ENCODE data around the gene TRAM2.
"Not testable (repeated sequence)": the region's sequence is repeated elsewhere in the genome, so short reads cannot be mapped to it uniquely, and the experiment has no call there.

The TRAM2 gene

DNA sequence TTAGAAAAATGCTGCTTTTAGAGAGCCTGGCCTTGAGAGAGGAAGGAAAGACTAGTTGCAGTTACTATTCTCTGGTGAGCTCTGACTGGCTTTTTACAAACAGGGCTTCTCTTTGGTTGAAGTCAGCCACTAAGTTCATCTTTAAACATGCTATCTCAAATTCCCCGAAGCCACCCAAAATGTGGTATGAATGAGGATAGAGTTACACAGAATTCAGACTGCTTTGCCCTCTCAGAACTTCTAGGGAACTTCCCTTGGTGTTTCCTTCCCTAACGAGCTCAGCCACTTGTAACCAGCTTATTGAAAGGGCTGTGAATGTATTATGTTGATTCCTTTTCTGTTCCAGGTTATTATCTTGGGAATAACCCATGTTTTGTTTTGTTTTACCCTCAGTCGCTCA lies 83.2 kb downstream of the TRAM2 start:
- DNase-seq (ENCODE audit: insufficient read length, low spot score) = no peak
- TF ChIP-seq POLR2A (IDR thresholded peaks at IDR 0.05; ENCODE audit: low read depth, low read length) = no peak
- no peak for FAIRE-seq

DNA sequence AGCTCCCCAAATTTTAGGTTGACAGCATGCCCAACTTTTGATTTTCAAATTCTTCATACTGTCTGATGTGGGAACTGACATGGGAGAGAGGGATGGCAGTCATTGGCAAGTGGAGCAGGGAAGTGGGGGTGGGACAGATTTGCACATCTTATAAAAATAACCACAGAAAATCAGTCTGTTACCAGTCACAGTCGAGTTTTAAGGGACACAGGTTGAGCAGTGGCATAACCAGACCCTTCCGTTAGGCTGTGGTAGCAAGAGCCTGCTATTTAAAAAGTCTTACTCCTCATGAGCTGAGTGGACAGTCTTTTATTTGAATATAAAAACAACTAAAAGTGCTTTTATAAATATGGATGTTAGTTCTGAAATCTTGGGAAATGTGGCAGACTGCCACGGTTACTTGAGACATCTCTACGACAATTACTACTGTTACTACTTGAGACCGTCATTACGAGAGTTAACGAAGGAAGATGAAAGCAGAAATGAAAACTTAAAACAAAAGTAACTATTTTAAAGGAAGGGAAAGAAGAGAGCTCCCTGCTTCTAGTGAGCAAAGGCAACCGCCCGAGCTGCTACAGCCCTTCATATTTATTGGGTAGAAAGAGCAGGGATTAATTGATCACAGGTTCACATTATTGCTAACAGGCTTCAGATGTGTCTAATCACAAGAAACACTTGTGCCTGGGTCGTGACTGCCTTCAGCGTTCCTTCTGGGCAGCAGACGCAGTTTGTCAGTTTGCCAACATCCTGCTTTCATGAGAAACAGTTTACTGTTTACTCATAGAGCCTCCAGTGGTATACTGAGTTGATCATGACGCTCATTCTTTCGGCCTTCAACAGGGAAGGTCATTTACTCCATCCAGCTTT lies 85.4 kb downstream of the TRAM2 start:
- DNase-seq (ENCODE audit: insufficient read length, low spot score) (no peak), FAIRE-seq (no peak)
- TF ChIP-seq POLR2A (IDR thresholded peaks at IDR 0.05; ENCODE audit: low read depth, low read length) = no peak

DNA sequence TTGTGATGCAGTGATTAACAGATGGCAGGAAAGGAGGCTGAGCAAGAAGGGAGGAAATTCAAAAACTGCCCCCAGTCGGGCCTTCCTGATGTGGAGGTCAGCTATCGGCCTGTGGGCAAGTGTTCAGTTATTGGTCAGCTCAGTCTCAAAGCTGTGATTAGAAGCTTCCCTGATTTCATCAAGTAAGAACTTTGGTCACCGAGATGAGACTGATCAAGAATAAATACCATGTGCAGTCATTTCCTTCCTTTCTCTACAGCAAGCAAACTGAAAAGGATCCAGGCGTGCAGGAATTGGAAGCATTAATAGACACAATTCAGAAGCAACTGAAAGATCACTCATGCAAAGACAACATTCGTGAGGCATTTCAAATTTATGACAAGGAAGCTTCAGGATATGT lies 87.0 kb downstream of the TRAM2 start:
- no peak for TF ChIP-seq POLR2A (IDR thresholded peaks at IDR 0.05; ENCODE audit: low read depth, low read length)
- no peak for FAIRE-seq
- DNase-seq (ENCODE audit: insufficient read length, low spot score) = no peak

DNA sequence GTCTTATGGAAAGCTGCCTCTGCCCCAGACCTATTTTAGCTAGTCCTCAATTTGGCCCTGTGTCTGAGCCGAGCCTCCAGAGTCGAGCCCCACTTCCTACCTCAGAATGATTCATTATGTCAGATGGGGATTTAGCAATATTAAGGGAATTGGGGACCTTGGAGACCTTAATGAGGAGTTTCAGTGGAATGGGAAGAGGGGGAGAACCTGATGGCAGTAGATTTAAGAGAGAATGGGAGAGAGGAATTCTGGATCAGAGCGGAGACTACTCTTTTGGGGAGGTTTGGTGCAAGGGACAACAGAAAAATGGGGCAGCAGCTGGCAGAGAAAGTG lies 93.2 kb downstream of the TRAM2 start:
- no peak for DNase-seq (ENCODE audit: insufficient read length, low spot score)
- FAIRE-seq = no peak
- no peak for TF ChIP-seq POLR2A (IDR thresholded peaks at IDR 0.05; ENCODE audit: low read depth, low read length)

DNA sequence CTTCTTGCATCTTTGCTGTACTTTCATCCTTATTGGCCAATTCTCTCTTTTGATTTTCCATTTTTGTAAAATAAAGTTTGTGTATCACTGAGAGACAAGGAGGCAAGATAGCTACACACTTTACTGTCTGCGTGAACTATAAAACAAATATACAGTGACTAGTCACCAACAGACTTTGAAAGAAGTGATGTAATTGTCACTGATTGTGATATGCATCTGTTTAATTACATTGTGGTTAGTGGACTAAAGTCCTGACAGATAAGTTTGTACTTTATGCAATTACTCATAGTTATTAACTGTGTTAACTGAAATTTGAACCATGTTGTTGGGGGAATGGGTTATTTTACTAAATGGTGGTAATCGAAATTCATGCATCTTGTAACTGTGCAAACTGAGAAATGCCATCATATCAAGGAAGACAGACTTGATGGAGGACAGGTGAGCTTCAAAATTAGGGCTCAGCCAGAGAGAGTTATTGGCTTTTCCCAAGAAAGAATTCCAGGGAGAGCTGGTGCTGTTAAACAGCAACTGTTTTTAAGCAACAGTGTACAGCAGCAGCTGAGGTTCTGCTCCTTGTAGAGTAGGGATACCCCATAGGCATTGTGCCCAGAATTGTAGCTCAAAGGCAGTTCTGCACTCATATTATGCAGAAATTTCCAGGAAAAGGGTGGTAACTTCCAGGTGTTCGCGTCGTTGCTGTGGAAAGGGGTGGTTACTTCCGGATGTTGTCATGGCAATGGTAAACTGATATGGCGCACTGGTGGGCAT lies 93.8 kb downstream of the TRAM2 start:
- no peak for FAIRE-seq
- DNase-seq (ENCODE audit: insufficient read length, low spot score) = no peak
- TF ChIP-seq POLR2A (IDR thresholded peaks at IDR 0.05; ENCODE audit: low read depth, low read length) = no peak

DNA sequence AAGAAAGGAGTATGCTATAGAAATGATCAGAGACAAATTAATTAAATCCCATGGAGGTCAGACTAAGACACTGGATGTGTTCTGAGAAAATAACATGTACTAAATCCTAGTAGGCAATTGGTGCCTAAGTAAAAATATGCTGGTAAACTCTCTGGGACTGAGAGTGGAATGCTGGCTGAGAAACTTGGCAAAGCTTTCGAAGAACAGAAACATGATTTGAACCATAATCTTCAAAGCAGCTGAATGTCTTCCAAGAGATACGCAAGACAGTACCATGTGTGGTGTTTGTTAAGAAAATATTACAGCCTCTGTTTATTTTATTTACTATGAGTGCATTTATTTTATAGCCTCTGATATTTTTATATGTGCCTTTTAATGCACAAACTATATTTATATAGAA lies 101.6 kb downstream of the TRAM2 start:
- DNase-seq (ENCODE audit: insufficient read length, low spot score) = no peak
- FAIRE-seq = peak; percentile 48
- no peak for TF ChIP-seq POLR2A (IDR thresholded peaks at IDR 0.05; ENCODE audit: low read depth, low read length)

DNA sequence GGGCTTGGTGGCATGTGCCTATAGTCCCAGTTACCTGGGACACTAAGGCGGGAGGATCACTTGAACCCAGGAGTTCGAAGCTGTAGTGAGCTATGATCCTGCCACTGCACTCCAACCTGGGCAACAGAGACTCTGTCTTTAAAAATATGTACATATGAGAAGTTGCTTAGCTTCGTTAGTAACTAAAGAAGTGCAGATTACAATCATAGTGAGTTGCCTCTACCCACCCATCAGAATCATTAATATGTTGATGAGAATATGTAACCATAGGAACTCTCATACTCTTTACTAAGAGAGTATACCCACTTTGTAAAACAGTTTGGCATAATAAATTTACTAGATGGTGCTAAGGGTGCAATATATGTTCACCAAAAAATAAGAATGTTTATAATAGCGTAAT lies 102.7 kb downstream of the TRAM2 start:
- DNase-seq (ENCODE audit: insufficient read length, low spot score) (no peak), FAIRE-seq (peak; percentile 36)
- no peak for TF ChIP-seq POLR2A (IDR thresholded peaks at IDR 0.05; ENCODE audit: low read depth, low read length)

DNA sequence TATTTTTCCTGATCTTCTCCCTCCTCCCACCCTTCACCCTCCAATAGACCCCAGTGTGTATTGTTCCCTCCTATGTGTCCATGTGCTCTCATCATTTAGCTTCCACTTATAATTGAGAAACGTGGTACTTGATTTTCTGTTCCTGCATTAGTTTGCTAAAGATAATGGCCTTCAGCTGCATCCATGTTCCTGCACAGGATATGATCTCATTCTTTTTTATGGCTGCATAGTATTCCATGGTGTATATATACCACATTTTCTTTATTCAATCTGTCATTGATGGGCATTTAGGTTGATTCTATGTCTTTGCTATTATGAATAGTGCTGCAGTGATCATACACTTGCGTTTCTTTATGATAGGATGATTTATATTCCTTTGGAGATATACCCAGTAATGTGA lies 115.7 kb downstream of the TRAM2 start:
- DNase-seq (ENCODE audit: insufficient read length, low spot score); FAIRE-seq: not testable (repeated sequence)

DNA sequence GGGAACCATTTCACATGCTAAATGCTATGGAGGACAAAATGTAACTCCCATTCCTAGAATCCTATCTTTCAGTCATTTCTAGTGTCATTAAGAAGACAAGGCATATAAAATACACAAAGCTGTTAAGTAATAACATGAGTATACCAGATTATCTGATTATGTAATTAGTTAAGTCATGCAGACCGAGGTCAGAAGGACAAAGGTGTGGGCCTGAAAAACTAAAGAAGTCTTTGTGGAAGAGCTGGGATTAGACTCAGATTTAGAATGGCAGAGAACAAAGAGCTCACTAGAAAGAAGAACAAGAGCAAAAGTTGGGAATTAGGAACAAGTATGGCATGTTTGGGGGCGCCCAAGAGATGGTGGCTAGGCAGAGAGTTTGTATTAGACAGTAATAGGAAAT lies 119.8 kb downstream of the TRAM2 start:
- FAIRE-seq = no peak
- DNase-seq (ENCODE audit: insufficient read length, low spot score) = no peak

DNA sequence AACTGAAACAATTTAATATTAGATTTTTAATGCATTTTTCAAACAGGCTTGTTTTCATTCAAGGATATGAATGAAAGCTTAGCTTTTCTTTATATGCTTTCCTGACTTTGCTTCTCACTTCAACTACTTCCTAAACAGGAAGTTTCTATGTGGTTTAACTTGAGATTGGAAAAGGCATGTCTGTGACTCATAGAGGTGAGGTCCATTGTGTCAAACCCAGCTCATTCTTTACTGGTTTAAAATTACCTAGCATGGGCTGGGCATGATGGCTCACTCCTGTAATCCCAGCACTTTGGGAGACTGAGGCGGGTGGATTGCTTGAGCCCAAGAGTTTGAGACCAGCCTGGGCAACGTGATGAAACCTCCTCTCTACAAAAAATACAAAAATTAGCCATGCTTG lies 122.3 kb downstream of the TRAM2 start:
- FAIRE-seq (peak; percentile 91), DNase-seq (ENCODE audit: insufficient read length, low spot score) (peak; percentile 25)
- no peak for TF ChIP-seq POLR2A (IDR thresholded peaks at IDR 0.05; ENCODE audit: low read depth, low read length)

More for the DNA sequence above, 119.8 kb downstream of the TRAM2 start:
- TF ChIP-seq POLR2A (IDR thresholded peaks at IDR 0.05; ENCODE audit: low read depth, low read length) = no peak

Measured in H54 (cell line).